HG03196 (cell line): ENCODE data around the gene FDXR.

ENCODE experiments used
- ATAC-seq: cut with Tn5 transposase; IDR thresholded peaks from one replicate; pipeline ENCODE4 v1.9.1; 2021; ENCODE audit not compliant: unreplicated experiment

Gene FDXR

GRCh38 chr17:74900208-74900607, 27.4 kb upstream of the FDXR start:
- ATAC-seq: no peak

- ATAC-seq: no peak
These were observed 25.7 kb upstream of the FDXR start for GRCh38 chr17:74898376-74898946.

DNA sequence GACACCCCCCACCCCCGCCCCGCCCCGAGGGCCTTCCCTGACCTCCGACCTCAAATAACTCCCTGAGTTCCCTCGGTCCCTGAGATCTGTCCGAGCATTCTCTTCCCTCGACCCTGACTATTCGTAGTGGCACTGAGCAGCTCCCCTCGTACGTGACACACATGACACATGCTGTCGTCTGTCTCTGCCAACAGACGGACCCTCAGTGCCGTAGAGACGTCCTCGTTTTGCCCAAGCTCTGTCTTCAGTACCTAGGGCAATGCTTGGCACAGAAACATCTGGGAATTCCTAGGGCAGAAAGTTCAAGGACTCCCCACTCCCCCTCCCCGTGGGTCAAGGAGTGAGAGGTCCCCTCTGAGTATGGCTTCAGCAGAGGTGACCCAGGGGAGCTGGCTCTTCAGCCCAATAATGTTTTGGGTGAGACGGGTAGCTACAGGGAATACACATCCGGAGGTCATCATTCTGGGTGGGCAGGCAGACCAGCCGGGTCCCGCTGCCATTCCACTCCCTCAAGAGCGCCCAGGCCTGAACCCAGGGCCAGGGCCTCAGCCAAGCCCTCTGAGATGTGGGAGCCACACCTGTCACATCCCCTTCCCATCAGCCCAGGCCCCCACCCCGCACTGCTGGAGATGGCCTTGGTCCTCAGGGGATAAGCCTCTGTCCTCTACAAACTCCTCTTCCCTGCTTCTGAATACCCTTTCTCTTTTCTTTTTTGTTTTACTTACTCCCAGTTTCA, 21.3 kb upstream of the FDXR start:
- ATAC-seq: no peak

GRCh38 chr17:74892974-74893911, 20.4 kb upstream of the FDXR start, which contains the start of gene FADS6:
TSS of gene FADS6 (minus strand) at chr17:74893633. CDS start at chr17:74893595, 38 bp downstream.
- no peak for ATAC-seq

GRCh38 chr17:74892013-74892841, 19.4 kb upstream of the FDXR start:
- no peak for ATAC-seq

DNA sequence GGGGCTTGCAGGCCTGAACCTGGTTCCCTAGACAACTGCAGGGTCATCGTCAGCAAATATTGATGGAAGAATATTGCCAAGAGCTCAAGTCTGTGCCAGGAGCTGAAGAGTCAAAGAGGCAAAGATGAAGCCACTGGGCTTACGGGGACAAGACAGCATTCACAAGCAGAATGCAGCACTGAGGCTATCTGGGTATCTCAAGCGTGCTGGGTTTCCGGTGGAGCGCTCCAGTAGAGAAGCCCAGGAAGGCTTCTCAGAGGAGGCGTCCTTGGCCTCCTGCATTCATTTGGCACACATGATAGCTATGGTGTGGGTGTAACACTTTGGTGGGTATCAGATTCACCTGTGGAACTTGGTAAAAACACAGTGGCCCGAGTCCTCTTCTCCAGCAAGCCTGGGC, 17.8 kb upstream of the FDXR start:
- ATAC-seq: no peak

GRCh38 chr17:74888469-74888868, 15.7 kb upstream of the FDXR start:
- ATAC-seq: no peak

GRCh38 chr17:74883241-74883745, 10.5 kb upstream of the FDXR start:
- ATAC-seq: no peak

- ATAC-seq: no peak
These were observed 9.9 kb upstream of the FDXR start for GRCh38 chr17:74882517-74883240.

- ATAC-seq: no peak
These were observed 8.3 kb upstream of the FDXR start for GRCh38 chr17:74881073-74881472.

DNA sequence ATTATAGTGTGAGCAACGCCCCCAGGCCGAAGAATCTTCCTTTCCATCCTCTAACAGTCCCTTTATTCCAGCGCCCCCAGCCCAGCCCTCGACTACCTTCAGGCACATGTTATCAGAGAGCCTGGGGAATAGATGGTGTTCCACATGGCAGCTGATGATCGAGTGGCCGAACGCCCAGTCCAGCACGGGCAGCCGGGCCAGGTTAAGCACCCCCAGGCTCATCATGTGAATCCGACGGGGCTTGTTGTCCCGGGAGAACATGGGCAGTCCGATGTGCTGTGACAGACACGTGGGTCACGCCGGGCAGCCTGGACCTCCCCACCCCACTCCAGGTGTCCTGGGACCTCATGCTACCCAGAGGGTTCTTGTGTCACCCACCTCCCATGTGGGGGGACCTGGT, 6.5 kb upstream of the FDXR start:
- no peak for ATAC-seq

DNA sequence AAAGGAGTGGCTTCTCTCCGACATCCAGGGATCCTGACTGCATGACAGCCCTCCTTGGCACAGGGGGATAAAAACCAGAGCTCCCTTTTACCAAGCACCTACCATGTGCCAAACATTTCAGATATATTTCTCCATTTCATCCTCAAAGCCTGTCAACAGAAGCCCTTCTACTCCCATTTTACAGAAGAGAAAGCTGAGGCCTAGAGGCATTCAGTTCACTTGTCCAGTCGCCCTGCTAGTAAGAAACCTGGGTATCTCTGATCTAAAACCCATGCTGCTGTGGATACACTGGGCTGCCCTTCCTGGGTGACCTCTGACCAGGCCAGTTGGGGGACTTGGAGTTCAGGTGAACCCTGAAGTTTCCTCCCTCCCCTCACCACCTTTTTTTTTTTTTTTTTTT, 5.9 kb upstream of the FDXR start:
- ATAC-seq: no peak

- ATAC-seq: no peak
These were observed 5.1 kb upstream of the FDXR start for GRCh38 chr17:74877592-74878548.

- ATAC-seq: no peak
These were observed 3.3 kb upstream of the FDXR start for GRCh38 chr17:74875977-74876593.

DNA sequence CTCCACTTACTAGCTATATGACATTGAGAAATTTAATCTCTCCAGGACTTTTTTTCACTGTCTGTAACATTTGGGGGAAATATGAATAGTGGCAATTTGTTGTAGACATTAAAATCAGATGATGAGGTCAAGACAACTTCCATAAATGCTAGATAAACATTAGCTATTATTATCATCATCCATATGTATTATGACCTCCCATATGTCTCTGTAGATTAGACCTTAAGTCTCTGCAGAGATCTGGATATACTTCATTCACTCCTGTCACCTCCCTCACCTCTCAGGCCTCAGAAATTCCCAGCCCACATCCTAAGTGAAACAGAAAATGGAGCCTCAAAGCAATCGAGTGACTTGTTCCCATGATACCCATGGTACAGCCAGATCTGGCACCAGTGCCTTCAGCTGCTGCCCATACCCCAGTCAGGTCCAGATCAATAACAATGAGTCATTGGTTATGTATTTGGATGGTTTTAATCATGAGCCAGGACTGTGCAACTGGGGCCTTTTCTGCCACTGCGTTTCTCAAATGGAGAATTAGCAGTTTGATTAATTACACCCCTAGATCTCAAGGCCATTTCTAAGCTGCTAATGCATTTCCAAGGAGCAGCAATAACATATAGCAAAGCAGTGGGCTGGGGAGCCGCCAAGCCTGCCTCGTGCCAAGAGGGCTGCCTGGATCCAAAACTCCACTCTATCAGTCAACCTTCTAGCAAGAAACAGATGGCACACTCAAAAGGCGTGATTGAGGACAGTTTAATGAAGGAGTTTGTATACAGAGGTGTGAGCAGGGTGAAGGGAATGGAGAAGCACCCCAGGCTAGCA, 2.6 kb upstream of the FDXR start:
- ATAC-seq: no peak

DNA sequence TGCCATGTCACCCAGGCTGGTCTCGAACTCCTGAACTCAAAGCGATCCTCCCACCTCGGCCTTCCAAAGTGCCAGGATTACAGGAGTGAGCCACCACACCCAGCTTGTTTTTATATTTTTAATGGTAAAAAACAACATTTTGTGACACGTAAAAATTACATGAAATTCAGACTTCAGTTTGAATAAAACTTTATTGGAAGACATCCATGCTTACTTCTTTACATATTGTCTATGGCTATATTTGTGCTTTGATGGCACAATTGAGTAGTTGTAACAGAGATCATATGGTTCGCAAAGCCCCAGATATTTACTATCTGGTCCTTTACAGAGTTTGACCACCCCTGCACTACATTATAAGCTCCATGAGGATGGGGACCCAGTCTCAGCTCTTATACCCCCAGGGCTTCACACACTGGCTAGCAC, 1.8 kb upstream of the FDXR start:
- ATAC-seq: no peak

GRCh38 chr17:74873874-74874614, 1.2 kb upstream of the FDXR start:
- no peak for ATAC-seq
